NT2/D1 (cell line): ENCODE data around the gene GSTA2.

ENCODE experiments used
- SUZ12 ChIP-seq: IDR thresholded peaks from 2 replicates; pipeline ENCODE4 v1.6.1; 2011; ENCODE audit not compliant: insufficient read length, insufficient read depth; ENCODE audit errors: extremely low read depth
- YY1 ChIP-seq: IDR thresholded peaks from 2 replicates; pipeline ENCODE4 v1.6.1; 2011; ENCODE audit not compliant: insufficient read length, insufficient read depth
- ZNF274 ChIP-seq: IDR thresholded peaks from 2 replicates; pipeline ENCODE4 v1.6.1; 2011; ENCODE audit warnings: mild to moderate bottlenecking, low read depth, low read length

- no peak for TF ChIP-seq YY1
- TF ChIP-seq SUZ12 = no peak
- no peak for TF ChIP-seq ZNF274
These were observed 23.1 kb upstream of the GSTA2 start for GRCh38 chr6:52786249-52786956.
